ENCODE measurements around the gene ATG13. TPM values are rescaled to one million over a fixed set of nuclear protein-coding genes. Genes with fewer than 3 reads are reported as not detected.

Gene ATG13
- polyA plus RNA-seq, 1 donor from 2014 or later: 21.1 TPM

GRCh38 chr11:46612326-46612725, 5.0 kb upstream of the ATG13 start:
- H3K27me3 ChIP-seq (ENCODE audit: insufficient read depth, low read depth, low read length): no peaks in the 10 kb centered on the region
- no peak overlapping the region for H3K4me2 ChIP-seq (ENCODE audit: low read length)
- H3K27ac ChIP-seq (ENCODE audit: low read length): no peak overlapping the region
- H3F3A ChIP-seq (ENCODE audit: insufficient read depth, low read length, poor library complexity, severe bottlenecking): no peaks in the 10 kb centered on the region
- no peak overlapping the region for H2AFZ ChIP-seq (ENCODE audit: low read depth, low read length)
- peak overlapping the region; percentile 26 for H3K4me3 ChIP-seq (ENCODE audit: low read length)
- no peak overlapping the region for H3K9ac ChIP-seq (ENCODE audit: low read length)
- H3K9me3 ChIP-seq (ENCODE audit: low read length): no peaks in the 10 kb centered on the region
- no peak for TF ChIP-seq POLR2AphosphoS5 (IDR thresholded peaks at IDR 0.05)
- no peak for TF ChIP-seq EZH2 (IDR thresholded peaks at IDR 0.05; ENCODE audit: borderline replicate concordance, insufficient read depth, low read length, poor library complexity, severe bottlenecking)
- no peak for TF ChIP-seq EP300 (conservative IDR thresholded peaks at IDR 0.05; ENCODE audit: poor library complexity, severe bottlenecking)
- TF ChIP-seq REST (IDR thresholded peaks at IDR 0.05; ENCODE audit: borderline replicate concordance): no peak
- no peak for TF ChIP-seq RAD21 (conservative IDR thresholded peaks at IDR 0.05)
- no peak for TF ChIP-seq TAF1 (IDR thresholded peaks at IDR 0.05; ENCODE audit: low read depth)
- TF ChIP-seq MXI1 (conservative IDR thresholded peaks at IDR 0.05; ENCODE audit: poor library complexity, severe bottlenecking): no peak
- TF ChIP-seq SMC3 (conservative IDR thresholded peaks at IDR 0.05; ENCODE audit: poor library complexity): no peak
- no peak for TF ChIP-seq CTCF (IDR thresholded peaks at IDR 0.05; ENCODE audit: poor library complexity, severe bottlenecking)
- H3K36me3 ChIP-seq (ENCODE audit: insufficient read depth, low read length): no peaks in the 10 kb centered on the region
- H3K79me2 ChIP-seq (replicated peaks; ENCODE audit: insufficient read depth, low read length): peaks cover 7% of the 10 kb centered on the region
- no peaks in the 10 kb centered on the region for H3K9me2 ChIP-seq (ENCODE audit: insufficient read depth, low read length)
- no peaks in the 10 kb centered on the region for H4K20me1 ChIP-seq (ENCODE audit: insufficient read depth)

- Histone ChIP-seq H3K27ac (ENCODE audit: low read length) (no peak overlapping the region), H3K9me3 (ENCODE audit: low read length) (no peaks in the 10 kb centered on the region), H3K4me3 (ENCODE audit: low read length) (peak overlapping the region; percentile 72), H3K27me3 (ENCODE audit: insufficient read depth, low read depth, low read length) (no peaks in the 10 kb centered on the region), H3K9ac (ENCODE audit: low read length) (peak overlapping the region; percentile 85), H4K20me1 (ENCODE audit: insufficient read depth) (no peaks in the 10 kb centered on the region), H3K79me2 (replicated peaks; ENCODE audit: insufficient read depth, low read length) (peaks cover 27% of the 10 kb centered on the region), H3K4me2 (ENCODE audit: low read length) (no peak overlapping the region), H2AFZ (ENCODE audit: low read depth, low read length) (no peak overlapping the region), H3K36me3 (ENCODE audit: insufficient read depth, low read length) (no peaks in the 10 kb centered on the region), H3F3A (ENCODE audit: insufficient read depth, low read length, poor library complexity, severe bottlenecking) (no peaks in the 10 kb centered on the region), H3K9me2 (ENCODE audit: insufficient read depth, low read length) (no peaks in the 10 kb centered on the region)
- TF ChIP-seq EP300 (conservative IDR thresholded peaks at IDR 0.05; ENCODE audit: poor library complexity, severe bottlenecking) (no peak), SMC3 (conservative IDR thresholded peaks at IDR 0.05; ENCODE audit: poor library complexity) (no peak), TAF1 (IDR thresholded peaks at IDR 0.05; ENCODE audit: low read depth) (no peak), MXI1 (conservative IDR thresholded peaks at IDR 0.05; ENCODE audit: poor library complexity, severe bottlenecking) (no peak), CTCF (IDR thresholded peaks at IDR 0.05; ENCODE audit: poor library complexity, severe bottlenecking) (no peak)
Measured at GRCh38 chr11:46615756-46616155, 1.6 kb upstream of the ATG13 start.
